Inferior parietal cortex (tissue), 1 donor: Measurements from ENCODE around the gene HKDC1.
"Not testable (repeated sequence)": the region's sequence is repeated elsewhere in the genome, so short reads cannot be mapped to it uniquely, and the experiment has no call there.

Experiments
- DNase-seq: peaks from one replicate; pipeline ENCODE4 v3.0.0-alpha.2; 2016; ENCODE audit errors: extremely low spot score

The HKDC1 gene

DNA sequence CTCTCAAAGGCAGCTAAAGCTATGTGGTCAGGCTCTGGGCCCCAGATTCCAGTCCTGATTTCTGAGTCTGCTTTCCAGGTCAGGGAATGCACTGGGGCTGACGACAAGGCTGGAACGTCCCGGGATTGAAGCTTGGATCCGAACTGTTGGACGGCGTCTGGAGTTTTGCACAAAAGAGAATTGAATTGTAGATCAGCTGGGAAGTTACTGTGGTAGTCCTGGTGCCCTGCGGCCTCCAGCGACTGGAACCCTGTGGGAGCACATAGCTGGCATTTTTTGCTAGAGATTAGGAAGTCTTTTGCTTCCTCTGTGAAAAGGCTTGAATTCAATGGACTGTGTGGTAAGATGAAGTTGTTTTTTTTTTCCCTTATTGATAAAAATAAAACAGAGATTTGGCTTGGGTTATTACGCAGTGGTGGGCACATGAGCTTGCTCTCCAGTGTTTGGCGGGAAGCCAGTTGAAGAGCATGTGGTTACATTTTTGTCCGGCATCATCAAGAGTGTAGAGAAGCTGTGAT lies 58.4 kb downstream of the HKDC1 start, which contains the start of gene HK1:
Gene HK1 (plus strand): TSS at position 51 of the 518 bp plus-strand sequence.
- no peak for DNase-seq

DNA sequence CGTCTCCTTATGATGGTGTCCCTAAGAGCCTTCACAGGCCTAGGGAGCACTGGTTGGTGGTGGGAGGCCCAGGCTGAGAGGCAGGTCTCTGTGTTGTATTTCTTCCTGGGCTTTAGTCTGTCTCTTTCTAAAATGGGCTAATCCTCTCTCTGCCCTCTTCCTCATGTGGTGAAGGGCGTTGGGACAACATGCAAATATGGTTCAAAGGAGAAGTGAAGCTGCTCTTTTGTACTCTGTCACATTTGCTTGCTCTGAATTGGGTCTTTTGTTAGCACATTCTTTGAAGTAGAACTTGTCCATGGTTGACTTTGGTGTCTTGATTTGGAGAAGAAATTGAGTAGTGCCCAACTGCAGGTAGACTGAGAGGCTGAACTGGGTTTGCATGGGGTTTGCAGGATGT lies 59.0 kb downstream of the HKDC1 start:
- no peak for DNase-seq

DNA sequence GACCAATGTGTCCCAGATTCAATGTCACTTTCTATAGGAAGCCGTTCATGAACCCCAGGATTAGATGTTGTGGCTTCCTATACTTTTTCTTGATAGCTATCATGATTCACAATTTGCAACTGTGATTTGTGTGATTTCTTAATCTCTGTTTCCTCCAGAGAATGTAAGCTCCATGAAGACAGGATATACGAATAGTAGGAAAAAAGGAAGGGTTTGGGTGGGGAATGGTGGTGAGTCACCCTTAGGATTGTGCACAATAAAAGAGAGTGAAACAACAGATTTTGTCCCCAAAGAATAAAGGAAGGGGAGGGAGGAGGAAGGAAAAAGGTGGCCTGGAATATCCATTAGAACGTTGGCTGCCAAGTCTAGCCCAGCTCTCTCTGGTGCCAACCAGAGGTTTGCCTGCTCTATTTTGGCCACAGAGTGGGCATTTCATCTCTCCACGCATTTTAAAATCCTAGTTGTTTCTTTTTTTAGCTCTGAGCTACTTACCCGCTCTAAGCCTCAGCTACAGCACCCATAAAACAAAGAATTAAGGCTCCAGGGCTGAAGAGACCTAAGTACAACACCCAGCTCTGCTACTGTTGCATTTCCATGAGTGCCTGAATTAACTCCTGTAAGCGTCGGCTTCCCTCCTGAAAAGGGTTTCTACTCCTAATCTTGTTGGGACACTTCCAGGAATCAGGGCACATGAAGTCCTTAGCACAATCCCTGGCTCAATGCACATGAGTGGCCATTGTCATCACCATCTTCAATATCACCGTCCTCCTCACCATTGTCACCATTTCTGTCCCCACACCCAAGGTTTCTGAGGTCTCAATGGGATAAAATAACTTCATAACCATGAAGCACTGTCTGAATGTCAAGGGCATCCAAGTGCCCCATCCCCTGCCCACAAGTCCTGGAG lies 61.6 kb downstream of the HKDC1 start:
- no peak for DNase-seq

DNA sequence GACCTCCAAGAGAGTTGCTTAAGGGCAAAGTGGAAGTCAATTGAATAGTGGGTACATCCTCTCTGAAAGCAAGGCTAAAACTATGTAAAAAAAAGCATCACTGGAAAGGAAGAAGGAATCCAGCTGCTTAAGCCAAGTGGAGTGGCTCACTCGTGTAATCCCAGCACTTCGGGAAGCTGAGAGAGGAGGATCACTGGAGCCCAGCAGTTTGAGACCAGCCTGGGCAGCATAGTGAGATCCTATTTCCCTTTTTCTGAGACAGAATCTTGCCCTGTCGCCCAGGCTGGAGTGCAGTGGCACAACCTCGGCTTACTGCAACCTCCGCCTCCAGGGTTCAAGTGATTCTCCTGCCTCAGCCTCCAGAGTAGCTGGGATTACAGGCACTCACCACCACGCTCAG lies 64.3 kb downstream of the HKDC1 start:
- DNase-seq, result not testable (repeated sequence)

DNA sequence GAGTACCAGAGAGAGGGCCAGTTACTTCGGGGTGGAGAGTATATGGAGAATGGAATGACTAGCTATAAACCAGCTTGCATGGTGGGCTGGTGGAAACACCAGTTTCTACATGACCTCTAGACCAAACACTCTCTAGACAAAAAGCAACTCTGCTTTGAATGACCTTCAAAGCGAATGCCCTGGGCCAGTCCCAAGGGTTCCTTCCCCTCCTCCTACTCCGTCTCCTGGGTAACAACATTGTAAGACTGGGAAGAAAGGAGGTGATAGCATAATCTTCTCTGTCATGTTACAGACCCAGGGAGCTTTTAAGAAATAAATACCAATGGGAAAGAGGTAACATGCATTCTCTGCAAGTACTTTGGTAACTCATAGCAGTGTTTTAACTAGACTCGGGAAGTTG lies 65.6 kb downstream of the HKDC1 start:
- no peak for DNase-seq

DNA sequence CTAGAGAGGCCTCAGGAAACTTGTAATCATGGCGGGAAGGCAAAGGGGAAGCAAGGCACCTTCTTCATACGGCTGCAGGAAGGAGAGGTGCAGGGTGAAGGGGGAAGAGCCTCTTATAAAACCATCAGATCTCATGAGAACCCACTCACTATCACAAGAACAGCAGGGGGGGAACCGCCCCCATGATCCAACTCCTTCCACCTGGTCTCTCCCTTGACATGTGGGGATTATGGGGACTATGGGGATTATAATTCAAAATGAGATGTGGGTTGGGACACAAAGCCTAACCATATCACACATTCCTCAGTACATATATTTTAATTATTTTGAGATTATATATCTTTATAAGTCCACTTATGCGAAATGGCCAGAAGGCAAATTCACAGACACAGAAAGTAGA lies 67.0 kb downstream of the HKDC1 start:
- DNase-seq, result no peak

DNA sequence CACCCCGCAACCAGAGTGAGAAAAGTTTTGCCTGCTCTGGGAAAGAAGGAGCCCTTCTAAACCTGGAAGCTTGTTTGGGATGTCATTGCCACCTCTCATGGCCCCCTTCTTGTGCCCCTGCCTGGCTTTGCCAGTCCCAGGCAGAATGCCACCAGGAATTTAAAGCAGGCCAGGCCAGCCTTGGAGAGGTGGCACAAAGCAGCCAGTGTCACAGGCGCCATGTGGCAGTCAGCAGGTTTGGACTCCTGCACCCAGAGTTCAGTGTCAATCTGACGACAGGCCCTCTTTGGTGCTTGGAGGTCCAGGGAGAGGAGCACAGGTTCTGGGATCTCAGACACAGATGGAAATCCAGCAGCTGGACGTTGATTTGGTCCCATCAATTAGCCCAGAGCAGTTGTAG lies 70.9 kb downstream of the HKDC1 start:
- DNase-seq, result no peak

DNA sequence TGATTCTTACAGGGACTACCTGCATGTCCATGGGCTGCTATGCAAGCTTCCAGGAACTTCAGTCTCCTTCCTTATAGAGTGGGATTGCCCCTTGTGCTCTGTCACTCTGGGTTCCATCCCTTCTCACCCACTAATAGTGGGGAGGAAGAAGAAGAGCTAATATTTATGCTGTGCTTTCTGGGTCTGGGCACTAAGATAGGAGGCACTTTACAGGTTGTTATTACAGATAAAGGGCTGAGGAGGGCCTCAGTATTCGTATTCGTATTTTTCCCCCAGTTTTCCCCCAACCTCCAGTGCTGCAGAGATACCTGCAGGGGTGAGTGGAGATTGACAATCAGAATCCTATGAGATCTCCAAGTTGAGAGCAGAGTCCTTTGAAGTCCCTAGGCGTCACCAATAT lies 72.3 kb downstream of the HKDC1 start:
- no peak for DNase-seq

DNA sequence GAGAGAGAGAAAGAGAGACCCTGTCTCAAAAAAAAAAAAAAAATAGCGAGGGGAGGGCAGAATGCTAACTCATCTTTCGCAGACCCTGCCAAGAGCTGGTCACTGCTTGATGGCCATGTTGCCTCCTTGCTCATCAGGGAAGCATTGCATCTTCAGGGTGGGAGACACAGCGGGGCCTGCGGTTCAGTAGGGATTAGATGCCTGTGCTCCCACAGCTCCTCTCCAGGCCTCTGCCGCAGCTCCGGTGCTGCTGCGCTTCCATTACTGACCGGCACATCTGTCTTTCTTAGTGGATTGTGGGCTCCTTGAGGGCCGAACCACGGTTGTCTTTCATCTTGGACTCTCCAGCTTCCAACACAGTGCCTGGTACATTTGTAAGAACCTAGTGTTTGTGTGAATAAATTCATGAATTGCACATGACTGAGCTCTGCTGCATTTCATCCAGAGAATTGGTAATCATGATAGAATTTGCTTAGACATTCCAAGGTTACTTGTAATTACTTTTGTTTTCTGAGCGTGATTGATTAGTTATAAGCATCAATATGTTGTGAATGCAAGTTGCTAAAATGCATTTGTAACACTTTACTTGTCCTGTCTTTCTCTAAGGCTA lies 75.0 kb downstream of the HKDC1 start:
- DNase-seq, result no peak

DNA sequence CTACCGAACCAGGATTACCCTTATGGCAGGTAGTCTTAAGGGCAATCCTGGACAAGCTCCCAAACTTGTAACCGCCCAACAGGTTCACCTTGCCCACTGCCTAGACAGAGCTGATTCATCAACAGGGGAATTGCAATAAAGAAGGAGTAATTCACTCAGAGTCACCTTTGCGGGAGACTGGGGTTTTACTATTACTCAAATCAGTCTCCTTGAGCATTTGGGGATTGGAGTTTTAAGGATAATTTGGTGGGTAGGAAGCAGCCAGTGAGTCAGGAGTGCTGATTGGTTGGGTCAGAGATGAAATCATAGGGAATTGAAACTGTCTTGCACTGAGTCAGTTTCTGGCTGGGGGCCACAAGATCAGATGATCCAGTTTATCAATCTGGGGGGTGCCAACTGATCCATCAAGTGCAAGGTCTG lies 83.5 kb downstream of the HKDC1 start:
- no peak for DNase-seq

DNA sequence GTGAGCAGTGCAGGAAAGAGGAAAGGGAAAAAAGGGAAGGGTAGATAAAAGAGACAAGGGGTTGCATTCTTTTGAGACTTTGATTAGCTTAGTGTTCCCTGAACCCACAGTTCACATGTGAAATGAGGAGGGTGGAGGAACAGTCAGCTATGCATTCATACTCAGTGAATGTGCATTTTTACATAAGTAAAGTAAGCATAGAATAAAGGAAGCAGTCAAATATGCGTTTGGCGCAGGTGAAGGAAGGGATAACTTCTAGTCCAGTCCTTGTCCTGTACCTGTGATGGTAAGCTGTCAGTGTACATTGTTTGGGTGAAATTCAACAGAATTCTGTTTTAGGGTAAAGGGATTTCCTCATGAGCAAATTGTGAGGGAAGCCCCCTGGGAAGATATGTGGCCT lies 86.3 kb downstream of the HKDC1 start:
- no peak for DNase-seq

DNA sequence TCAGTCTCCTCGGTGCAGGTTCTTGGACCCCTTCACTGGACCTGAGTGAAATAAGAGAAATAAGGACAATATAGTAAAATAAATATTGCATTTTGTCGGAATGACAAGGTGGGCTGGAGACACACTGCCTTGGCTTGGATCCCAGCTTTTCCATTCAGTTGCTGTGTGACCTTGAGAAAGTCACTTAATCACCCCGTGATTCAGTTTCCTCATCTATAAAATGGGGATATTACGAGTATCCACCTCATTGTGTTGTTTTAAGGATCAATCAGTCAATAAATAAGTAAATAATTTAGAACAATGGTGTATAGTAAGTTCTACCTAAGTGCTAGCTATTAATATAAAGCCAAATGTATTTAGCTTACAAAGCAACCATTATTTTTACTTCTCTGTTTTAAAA lies 87.3 kb downstream of the HKDC1 start:
- no peak for DNase-seq

DNA sequence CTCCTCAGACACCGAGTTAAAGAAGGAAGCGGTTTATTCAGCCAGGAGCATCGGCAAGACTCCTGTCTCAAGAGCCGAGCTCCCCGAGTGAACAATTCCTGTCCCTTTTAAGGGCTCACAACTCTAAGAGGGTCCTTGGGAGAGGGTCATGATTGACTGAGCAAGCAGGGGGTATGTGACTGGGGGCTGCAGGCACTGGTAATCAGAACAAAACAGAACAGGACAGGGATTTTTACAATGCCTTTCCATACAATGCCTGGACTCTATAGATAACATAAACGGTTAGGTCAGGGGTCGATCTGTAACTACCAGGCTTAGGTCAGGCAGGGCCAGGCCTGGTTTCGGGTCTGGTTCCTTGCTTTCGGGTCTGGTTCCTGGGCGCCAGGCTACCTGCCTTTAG lies 88.2 kb downstream of the HKDC1 start:
- DNase-seq, result not testable (repeated sequence)

DNA sequence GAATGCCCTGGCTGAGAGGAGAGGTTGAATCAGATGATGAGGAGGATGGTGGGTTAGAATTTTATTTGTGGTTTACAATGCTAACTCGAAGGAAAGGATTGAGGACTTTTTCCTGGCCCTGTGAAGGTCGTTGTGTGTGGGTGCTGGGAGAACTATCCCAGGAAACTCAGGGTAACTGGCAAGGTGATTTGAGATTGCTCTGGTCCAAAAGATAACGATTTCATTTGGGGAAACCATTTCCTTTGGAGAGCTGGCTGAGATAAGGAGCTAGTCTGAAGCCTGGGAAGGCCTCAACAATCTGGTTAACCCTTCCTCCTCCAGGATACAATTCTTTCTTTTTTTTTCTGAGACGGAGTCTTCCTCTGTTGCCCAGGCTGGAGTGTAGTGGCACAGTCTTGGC lies 91.2 kb downstream of the HKDC1 start:
- DNase-seq, result no peak

DNA sequence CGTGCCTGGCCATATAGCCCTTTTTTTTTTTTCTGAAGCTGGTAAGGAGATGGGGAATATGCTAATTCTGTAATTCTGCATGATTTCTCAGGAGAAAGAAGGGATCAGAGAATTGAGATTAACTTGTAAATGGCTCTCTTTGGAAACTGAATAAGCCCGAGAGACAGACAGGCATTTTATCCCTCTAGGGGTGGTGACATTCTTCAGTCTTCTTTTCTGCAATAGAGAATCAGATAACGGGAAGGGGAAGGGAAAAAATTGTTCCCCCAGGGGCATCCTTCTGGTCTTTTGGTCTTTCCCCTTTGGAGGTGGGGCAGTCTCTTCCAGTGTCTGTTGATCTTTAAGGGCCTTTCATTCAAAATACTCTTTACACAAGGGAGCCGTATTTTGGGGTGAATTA lies 92.4 kb downstream of the HKDC1 start:
- no peak for DNase-seq

DNA sequence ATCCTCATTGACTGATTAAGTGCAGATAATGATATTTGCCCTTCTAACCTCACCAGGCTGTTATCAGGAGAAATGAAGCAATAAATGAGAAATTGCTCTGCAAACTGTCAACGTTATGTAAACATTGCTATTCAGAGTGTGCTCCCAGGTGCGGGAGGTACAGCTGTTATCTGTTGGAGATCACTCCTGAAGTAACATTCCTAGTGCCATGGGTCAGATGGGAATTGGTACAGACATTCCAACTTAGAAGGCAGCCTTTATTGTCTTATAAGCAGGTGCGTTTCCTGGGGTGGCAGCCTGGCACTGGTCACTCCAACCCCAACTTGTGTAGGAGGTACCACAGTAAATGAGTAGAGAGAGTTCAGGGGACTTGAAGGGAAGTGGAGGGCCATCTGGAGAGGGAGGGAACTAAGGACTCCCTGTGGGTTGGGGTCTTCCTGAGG lies 95.0 kb downstream of the HKDC1 start:
- DNase-seq, result no peak

DNA sequence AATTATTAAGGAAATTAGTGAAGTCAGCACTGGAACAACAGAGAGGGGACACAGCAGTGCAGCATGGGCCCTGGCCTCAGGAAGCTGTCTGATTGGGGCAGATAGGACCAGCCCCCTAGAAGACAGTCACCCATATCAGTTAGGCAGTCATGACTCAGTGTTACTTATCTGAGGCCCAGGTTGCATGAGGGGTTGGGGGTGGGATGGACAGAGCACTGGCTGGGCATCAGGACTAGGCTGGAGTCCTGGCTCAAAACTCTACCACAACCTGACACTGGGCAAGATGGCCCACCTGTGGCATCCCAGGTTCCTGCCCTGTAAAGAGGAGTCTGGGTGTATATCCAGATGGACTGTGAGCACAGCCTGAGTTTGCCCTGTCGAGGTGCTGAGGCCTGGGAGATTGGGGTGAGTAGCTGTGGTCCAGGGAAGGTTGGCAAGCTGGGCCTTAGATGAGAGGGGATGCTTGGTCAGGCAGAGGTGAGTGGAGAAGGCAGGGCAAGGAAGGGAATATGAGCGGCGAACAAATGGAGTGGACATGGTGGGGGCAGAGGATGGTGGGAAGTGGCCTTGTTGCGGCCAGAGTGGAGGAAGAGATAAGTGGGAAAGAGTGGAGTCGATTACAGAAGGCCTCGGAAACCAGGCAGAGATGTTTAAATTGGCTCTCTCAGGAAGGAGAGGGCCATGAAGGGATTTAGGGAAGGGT lies 95.6 kb downstream of the HKDC1 start:
- no peak for DNase-seq

DNA sequence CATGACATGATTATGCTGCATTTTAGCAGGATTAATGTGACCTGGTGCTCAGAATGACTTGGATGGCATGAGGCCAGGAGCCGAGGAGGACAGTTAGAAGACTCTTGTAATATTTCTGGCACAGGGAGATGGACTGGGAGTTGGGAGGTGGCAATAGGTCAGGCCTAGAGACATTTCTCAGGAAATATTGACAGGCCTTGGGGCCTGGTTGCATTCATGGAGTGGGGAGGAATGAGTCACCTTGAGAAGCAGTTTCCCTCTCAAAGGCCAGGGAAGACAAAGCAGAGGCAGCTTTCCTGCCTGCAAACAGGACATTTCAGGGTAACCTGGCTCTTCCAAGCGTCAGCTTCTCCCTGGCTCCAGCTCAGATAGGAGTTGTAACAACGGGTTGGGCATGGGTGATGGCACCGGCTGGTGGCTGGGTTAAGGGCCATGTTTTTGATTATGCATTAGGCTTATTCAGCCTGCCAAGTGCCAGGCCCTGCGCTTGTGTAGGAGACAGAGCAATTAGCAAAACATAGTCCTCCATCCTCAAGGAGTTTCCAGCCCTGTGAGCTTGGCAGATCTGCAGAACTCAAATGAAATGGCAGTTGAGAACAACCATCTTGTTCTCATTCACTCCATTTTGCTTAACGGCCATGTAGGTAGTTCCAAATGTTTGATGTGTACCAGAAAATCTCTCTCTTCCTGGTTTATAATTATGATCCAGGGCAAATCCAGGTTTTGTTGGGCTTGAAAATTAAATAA lies 96.4 kb downstream of the HKDC1 start:
- no peak for DNase-seq
